G401 (cell line): Measurements from ENCODE around the gene C7orf57. TPM values are rescaled to one million over a fixed set of nuclear protein-coding genes. Genes with fewer than 3 reads are reported as not detected.

Experiments used
- DNase-seq: peaks from one replicate; pipeline ENCODE4 v3.0.0-alpha.2; 2015; ENCODE audit warnings: low spot score
- in situ Hi-C: cut with HindIII; loops from 2 replicates; pipeline ENCODE4 v1.10.0; 2016; ENCODE audit warnings: low sequenced_read_pairs, mixed read lengths
- total RNA-seq: library from RNA; depleted of rRNA; stranded (reverse); fragments of >200 nt; shearing (Covaris generic); gene quantifications from 2 replicates; pipeline ENCODE4 v1.2.3, GENCODE V29; 2014

The C7orf57 gene
- total RNA-seq, 1 experiment from 2014 or later = 0.47 TPM

DNA sequence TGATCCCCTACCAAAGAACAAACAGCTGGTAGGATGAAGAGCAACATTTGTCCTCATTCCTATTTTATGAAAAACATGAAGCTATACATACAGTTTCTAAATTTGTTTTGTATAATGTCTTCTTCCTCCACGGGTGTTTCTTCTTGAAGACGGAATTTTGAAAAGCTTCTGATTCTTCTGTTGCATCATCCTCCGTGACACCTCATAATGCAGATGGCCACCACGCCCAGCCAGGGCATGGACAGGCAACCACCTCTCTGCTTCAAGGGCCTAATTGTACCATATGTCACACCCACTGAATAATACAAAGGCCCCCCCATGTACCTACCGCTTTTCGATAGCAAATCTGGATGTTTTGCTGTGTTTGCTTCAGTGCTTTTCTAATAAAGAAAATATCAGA is 6.4 kb upstream of the C7orf57 start, which contains the start of gene SUN3:
Gene SUN3, minus strand, starts transcription at position 170 of the 400 bp plus-strand sequence. Its CDS starts 169 bp downstream, at position 1.
- in situ Hi-C loops = no loop called here
- no peak for DNase-seq

DNA sequence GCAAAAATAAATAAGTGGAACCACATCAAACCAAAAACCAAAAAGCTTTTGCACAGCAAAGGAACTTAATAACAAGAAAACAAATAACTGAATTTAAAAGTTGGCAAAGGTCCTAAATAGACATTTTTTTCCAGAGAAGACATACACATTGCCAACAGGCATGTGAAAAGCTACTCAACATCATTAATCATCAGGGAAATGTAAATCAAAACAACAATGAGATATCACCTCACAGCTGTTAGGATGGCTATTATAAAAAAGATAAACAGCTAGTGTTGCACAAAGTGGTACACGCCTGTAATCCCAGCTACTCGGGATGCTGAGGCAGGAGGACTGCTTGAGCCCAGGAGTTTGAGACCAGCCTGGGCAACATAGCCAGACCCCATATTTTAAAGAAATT is 4.2 kb upstream of the C7orf57 start:
- no peak for DNase-seq
- in situ Hi-C loops = no loop called here

DNA sequence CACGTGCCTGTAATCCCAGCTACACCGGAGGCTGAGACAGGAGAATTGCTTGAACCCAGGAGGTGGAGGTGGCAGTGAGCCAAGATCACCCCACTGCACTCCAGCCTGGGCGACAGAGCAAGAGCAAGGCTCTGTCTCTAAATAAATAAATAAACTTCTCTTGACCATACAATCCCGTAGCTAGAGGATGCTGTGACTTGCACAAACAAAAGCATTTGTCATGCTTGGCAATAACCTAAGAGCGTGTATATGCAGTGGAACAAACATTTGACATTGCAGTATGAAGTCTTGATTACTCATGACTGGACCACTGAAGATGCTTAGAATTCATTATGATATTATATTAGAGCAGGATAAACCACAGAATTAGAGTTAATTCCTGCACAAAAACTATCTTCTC is 1.4 kb upstream of the C7orf57 start:
- no peak for DNase-seq
- in situ Hi-C loops = no loop called here

DNA sequence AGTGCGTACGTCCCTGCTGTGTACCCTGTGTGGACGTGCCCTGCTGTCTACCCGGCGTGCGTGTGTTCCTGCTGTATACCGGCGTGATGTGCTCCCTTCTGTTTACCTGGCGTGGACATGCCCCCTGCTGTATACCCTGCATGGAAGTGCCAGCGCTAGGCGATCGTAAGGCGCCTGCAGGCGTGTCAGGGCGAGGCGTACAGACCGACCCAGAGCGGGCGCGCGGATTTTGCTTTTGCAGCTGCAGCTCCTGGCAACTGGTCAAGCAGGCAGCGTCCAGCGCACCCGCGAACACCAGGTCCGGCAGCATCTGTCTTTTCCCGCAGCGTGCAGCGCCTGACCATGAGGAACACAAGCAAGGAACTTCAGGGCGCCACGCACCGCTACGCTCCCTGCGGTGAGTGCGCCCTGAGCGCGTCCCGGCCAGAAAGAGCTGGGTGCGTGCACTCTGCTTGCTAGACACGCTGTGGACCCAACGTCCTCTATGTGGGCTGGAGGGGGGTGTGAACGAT is 680 bp downstream of the C7orf57 start:
- peak; percentile 16 for DNase-seq
- in situ Hi-C loops = no loop called here

DNA sequence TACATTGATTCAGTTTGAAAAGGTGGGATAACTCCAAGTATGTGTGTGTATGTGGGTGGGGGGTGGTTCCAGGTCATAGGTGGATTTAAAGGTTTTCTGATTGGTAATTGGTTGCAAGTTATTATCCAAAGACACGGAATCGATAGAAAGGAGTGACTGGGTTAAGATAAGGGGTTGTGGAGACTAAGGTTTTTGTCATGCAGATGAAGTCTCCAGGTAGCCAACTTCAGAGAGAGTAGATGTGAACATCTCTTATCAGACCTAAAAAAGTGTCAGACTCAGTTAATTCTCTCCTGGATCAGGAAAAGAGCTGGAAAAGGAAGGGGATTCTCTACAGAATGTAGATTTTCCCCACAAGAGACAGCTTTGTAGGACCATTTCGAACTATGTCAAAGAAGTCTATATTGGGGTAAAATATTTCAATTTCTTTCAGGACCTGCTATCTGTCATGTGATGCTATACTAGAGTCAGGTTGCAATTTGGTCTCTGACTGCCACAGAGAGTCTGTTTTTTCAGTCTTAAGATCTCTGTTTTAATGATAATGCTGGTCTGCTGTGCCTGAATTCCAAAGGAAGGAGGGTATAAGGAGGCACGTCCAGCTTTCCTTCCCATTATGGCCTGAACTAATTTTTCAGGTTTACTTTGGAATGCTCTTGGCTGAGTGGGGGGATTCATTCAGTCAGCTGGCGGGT is 3.6 kb downstream of the C7orf57 start:
- in situ Hi-C loops = no loop called here
- DNase-seq = no peak

DNA sequence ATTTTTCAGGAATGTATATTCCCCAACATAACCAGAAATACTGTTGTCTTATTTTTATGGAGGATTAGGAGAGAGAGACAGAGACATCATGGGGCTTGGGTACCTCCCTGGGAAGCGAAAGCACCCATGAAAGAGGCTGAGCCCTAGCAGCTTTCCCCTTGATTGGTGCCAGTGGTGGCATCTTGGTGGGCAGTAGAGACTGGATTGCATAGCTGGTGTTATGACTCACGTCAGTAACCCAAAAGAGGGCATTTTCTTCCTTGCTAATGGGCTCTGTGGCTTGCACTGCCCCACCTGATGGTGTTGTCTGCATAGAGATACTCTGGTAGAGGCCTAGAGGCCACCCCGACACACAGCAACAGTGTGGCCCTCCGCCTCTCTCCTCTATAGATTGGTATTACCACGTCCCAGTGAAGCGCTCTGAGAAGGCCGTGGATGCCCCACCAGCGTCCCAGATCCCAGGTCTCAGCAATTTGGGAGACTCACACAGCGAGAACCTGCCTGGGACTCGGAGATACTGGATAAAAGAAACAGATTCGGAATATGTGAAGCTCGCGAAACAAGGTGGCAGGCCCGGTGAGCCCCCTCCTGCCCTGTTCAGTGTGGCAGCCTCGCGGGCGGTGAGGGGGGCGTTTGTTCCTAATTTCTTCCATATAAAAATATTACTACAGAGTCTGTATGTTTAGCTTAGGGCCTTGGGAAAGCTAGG is 5.8 kb downstream of the C7orf57 start:
- in situ Hi-C loops = no loop called here
- no peak for DNase-seq

DNA sequence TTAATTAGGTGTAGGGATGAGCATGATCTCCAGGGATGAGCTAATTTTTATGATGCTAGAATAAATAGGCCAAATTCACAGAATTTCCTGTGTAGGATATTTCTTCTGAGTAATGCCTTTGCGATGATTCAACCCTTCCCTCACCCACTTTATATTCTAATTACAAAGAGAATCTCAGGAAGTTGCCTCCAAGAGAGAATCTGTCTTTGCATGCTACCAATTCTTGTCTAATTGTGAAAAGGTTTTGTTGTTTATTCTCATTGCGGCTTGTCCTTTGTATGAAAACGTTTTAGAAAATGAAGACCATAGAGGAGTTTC is 6.3 kb downstream of the C7orf57 start:
- DNase-seq = no peak
- in situ Hi-C loops = no loop called here

DNA sequence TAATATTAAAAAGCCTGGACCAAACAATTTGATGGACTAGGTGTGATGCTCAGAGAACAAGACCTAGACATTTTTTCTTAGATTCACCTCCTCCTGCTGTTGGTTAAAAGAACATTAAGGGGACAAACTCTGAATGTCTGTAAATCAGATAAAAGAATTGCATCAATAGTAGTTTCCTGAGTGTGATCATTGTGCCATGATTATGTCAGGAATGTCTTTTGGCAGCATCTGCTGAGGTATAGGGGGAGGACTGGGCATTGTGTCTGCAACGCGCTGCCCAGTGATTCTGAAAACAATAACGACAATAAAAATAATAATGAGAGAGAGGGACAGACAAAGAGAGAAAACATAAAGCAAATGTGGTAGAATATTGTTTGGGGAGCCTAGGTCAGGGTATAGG is 6.9 kb downstream of the C7orf57 start:
- in situ Hi-C loops = no loop called here
- no peak for DNase-seq

DNA sequence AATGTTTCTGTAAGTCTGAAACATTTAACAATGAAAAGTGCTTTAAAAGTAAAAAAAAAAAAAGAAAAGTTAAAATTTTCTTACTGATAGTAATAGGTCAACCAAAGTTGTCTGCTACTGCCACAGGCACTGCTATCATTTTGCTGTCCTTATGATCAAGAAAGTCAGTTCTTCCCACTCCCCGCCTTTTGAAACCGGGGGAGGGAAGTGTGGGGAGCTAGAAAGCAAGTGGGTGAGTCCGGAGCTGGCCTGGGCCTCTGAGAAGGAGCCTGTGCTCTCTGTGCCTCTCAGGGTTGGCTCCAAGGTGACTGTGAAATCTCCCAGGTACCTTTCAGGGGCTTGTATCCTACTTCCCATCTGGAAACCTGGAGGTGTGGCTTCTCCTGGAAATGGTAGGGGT is 7.3 kb downstream of the C7orf57 start:
- no peak for DNase-seq
- in situ Hi-C loops = no loop called here

DNA sequence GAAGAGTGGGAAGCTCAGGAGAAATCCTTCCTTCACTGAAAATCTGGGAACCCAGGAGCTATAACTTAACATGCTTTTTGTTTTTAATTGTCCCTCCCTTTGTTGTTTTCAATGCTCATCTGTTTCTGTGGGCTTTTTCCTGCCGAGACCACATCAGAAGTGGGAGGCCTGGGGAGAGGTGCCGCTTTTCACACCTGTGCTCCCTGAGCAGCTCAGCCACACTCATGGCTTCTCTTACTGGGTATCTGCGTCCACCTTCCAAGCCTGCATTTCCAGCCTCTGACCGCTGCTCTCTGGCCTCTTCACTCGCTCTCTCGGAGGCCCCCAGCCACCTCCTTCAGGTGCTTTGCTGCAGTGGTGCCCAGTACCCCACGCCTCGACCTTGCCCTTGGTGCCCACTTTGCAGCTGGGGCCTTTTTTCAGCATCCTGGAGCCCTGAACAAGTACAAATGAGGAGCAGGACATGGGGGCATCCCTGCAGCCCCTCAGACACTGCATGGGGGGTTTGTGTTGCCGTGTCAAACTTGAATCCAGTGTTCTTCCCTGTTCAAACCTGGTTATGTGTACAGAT is 9.9 kb downstream of the C7orf57 start:
- in situ Hi-C loops = no loop called here

DNA sequence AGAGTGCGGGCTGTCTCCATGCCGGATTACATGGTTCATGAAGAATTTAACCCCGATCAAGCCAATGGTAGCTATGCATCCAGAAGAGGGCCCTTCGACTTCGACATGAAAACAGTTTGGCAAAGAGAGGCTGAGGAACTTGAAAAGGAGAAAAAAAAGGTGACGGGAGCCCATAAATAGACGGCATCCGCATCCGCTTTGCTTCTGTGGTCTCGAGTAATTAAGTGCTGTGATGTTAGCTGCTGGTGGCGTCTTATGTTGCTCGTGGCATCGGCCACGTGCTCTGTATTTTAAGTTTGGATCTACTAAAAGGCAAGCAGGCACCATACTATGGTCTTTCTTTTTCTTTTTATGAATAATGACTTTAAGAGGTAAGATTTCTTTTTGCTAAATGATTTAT is 11.1 kb downstream of the C7orf57 start:
- DNase-seq = no peak
- in situ Hi-C loops = no loop called here

More for the DNA sequence above, 9.9 kb downstream of the C7orf57 start:
- DNase-seq = no peak

DNA sequence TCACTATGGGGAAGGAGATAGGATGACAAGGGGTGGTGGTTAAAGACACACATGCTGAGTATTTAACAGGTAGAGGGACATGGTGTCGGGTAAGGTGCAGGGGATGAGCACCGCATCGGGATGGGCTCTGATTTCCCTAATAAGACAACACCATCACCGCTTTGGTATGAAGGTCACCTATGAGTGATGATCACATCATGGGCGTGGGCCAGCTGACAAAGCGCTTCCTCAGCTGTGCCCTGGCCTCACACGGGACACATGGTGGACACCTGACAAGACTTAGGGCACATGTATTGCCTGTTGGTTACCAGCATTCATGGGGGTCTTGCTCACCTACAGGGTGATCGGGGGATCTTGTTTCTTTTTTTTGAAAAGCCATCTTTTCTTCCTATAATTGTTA is 12.8 kb downstream of the C7orf57 start:
- no peak for DNase-seq
- in situ Hi-C loops = no loop called here

DNA sequence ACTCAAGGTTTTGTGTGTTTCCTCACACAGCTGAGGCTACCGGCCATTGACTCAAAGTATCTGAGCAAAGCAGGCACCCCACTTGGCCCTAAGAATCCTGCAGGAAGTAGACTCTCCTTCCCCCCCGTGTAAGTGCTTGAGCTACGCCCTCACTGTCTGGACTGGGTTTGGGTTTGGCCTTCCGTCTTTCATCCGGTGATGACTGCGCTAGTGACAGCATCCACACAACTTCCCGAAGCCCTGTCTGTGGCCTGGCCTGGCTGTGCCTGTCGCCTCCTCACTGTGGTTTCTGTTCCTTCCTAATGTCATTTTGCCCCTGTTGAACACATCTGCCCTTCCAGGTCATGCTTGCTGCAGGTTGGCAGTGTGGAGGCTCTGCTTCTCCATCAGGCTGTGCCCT is 14.5 kb downstream of the C7orf57 start:
- in situ Hi-C loops = no loop called here

DNA sequence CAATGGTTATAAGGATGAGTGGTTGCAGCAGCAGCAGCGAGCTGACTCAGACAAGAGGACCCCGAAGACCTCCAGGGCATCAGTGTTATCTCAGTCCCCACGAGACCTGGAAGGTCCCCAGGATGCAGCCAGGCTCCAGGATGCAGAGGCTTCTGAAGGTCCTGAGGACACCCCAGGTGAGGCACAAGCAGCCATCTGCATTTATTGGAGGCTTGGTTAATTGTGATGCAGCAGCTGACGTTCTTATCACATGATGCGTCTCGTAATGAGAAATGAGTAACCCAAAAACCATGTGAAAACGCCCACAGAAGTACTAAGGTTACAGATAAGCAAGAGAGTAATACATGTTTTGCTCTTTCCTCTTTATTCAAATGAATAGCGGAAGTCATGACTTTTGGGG is 17.4 kb downstream of the C7orf57 start:
- in situ Hi-C loops = no loop called here
- DNase-seq = no peak

More for the DNA sequence above, 14.5 kb downstream of the C7orf57 start:
- DNase-seq = no peak

DNA sequence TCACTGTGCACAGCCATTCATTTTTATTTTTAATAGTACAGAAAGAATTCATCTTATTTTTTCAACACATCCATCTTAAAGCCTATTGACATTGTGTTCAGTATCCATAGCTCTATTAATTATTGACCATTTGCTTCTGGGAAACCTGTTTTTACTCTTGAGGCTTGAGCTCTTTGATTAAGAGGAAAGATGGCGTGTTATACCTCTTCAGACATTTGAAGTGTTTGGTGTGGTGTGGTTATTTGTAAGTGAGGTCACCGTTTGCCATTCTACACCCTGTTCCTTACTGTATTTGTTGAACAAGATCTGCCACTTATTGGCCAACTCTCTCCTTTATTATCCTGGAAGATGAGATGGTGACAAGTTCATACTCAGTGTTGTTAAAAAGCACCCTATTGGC is 18.4 kb downstream of the C7orf57 start:
- in situ Hi-C loops = no loop called here
- no peak for DNase-seq

DNA sequence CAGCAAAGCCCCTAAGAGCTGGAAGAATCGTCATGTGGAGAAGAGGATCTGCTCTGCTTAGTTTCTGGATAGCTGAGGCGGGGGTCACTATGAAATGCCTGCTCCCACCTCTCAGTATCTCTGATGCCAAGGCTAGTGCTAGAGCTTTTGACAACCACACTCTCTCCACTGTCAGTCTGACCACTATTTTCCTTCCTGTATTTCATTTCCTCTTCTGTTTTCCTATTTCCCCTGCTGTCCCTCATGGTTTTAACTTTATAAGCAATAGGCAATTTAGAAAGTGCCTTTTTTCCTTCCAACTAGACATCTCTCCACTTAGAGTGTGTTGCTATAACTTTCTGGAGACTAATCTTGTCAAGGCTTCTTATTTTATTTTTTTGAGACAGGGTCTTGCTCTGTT is 23.6 kb downstream of the C7orf57 start:
- in situ Hi-C loops = no loop called here

DNA sequence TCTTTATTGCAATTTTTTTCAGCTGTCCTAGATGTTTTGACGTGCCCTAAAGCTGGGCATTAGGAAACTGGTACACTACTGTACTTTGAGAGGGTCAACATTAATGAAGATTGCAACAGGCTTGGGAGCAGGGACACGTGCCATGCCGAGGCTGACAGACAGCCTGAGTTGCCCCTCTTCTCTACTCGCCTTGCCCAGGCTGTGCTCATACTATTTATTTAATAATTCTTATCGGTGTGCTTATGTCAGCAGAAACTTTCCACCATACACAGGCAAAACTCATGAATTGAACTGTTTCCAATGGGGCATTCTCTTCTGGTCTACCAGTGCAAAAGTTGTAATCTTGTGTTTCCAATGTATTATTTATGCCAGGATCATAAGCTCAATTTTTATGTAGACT is 24.4 kb downstream of the C7orf57 start:
- DNase-seq = no peak
- in situ Hi-C loops = no loop called here

More for the DNA sequence above, 23.6 kb downstream of the C7orf57 start:
- no peak for DNase-seq

DNA sequence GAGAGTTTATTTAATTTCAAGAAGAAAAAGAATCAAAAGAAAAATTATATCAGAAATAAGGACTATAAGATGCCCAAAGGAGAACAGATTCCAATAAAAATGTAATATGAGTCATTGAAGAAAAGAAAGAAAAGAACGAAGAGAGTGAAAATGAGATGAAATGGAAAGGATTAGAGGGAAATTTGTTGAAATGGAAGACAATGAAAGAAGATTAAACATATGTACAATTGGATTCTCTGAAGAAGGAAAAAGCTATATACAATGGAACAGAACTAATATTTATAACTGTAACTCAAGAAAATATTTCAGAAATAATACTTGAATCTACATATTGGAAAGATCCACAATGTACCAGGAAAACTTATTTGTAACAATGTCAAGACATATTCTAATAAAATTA is 28.6 kb downstream of the C7orf57 start:
- in situ Hi-C loops = no loop called here
- DNase-seq = no peak

DNA sequence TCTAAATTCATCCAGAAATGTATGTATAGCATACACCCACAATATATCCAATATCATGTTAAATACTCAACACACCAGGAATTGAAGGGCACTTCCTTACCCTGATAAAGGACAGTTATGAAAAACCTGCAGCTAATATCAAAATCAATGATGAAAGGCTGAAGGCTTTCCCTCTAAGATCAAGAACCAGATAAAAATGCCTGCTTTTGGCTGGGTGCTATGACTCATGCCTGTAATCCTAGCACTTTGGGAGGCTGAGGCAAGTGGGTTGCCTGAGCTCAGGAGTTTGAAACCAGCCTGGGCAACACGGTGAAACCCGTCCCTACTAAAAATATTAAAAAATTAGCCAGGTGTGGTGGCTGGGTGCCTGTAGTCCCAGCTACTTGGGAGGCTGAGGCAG is 32.1 kb downstream of the C7orf57 start:
- in situ Hi-C loops = no loop called here
- DNase-seq = no peak

DNA sequence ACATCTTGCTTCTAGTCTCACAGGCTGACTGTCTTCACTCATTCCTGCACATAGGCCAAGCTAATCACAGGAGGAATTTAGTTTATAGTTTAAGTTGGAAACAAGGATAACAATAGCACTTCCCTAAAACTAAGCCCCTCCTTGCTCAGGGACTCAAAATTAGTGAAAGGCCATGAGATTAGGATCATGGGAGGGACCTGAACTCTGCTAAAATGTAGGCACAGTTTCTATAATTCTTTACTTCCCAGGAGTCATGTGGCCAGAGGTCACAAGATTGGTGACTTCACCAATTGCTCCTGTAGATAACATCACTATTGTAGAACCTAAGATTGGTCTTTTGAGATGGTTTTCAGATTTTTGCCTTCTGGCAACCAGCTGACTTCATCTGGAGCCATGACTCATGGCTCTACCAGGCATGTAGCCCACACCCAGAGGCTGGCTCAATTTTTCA is 38.9 kb downstream of the C7orf57 start:
- no peak for DNase-seq
- in situ Hi-C loops = no loop called here
